Measurements from ENCODE around the gene RNF11.

RNF11 gene

DNA sequence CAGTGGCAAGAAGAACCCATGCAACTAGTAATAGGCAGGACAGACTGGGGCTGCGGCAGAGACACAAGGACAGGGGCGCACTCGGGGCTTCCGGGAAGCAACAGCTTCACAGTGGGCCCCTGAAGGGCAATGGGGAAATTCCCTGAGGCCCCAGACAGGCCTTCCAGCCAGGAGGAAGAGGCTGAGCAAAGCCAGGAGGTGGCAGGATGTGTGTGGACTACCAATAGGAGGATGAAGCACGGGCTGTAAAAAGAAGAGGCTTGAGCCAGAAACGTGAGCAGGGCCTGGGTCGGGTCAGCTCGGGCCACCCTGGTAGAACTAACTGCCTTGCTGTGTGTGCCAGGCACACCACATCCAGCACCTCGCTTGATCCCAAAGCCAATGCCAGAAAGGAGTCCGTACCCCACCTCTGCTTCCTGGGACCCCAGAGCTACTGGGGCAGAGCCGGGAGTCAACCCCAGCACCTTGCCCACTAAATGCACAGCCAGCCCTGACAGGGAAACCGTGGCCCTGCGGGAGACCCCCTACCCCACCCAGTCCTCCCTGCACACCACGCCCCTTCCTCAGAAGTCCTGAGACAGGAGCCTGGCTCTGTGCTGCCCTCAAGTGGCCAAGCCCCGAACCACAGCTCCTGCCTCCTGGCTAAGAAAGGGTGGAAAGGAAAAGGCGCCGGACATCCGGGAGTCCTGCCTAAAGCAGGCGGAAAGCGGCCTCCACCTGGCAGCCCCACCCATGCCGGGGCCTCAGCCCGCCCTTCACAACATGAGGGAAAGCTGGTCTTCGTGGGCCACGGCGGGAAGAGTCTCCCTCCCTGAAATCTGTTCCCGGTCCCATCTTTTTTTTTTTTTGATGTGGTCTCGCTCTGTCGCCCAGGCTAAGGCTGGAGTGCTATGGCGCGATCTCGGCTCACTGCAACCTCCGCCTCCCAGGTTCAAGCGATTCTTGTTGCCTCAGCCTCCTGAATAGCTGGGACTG, 60.6 kb downstream of the RNF11 start:
- Histone ChIP-seq H3K36me3 (ENCODE audit: control insufficient read depth, insufficient read depth, low read length) (no peaks in the 10 kb centered on the region), H3K9ac (ENCODE audit: low read length) (no peak overlapping the region), H3K9me3 (ENCODE audit: control insufficient read depth, insufficient read depth, low read depth, low read length) (no peaks in the 10 kb centered on the region), H3K27ac (ENCODE audit: low read depth, low read length) (no peak overlapping the region), H3K4me1 (ENCODE audit: control insufficient read depth, insufficient read depth, low read length) (peaks cover 9% of the 10 kb centered on the region), H3K27me3 (ENCODE audit: control insufficient read depth, insufficient read depth, low read length) (no peaks in the 10 kb centered on the region), H3K4me3 (ENCODE audit: low read depth, low read length) (no peak overlapping the region)

DNA sequence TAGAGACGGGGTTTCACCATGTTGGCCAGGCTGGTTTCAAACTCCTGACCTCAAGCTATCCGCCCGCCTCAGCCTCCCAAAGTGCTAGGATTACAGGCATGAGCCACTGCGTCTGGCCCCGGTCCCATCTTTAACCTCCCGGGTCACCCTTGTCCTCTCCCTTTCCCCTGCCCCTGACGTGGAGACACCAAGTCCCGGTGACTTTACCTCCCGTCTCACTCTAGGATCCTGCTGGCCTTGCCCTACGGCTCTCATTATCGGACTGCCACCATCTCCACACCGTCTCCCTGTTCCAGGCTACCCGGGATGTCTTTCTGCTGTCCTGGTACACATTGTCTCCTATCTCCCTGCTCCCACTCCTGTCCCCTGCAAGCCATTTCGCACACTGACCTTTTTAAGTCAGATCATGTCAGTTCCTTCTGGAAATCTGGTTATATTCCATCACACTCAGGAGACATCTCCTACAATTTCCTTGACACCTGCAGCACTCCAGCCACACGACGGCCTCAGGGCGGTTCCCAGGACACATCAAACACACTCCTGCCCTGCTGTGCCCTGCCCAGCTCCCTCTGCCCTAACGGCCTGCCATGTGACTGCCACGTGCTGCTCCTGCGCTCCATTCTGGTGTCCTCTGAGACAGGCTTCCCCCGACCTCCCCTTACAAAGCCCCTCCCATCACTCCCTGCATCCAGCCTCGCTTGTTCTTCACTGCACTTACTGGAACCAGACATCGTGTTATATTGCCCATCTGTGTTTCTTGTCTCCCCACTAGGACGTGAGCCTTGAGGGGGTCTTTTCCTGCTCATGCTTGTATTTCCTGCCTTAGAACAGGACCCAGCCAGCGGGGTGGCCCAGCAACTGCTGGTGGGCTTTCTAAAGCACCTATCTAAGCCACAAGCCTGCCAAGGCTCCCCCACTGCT, 61.6 kb downstream of the RNF11 start:
- no peak overlapping the region for H3K4me3 ChIP-seq (ENCODE audit: low read depth, low read length)

DNA sequence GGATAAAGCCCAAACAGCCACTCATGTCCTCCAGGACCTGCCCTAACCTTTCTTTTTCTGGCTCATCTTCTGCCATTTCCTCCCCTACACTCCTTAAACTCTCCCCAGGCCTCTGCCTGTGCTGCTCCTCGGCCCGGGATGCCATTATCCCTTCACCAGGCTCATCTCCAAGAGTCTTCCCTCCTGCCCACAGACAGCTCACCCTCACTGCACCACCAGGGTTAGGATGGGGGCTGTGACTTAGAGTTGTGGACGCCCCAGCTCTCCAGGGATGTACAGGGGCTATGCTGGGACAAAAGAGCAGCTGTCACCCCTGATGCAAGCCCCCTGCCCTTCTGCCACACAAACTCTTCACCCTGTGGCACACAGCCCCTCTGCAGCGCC, 62.2 kb downstream of the RNF11 start:
- Histone ChIP-seq H3K4me1 (ENCODE audit: control insufficient read depth, insufficient read depth, low read length) (peaks cover 9% of the 10 kb centered on the region), H3K27ac (ENCODE audit: low read depth, low read length) (no peak overlapping the region), H3K36me3 (ENCODE audit: control insufficient read depth, insufficient read depth, low read length) (no peaks in the 10 kb centered on the region), H3K4me3 (ENCODE audit: low read depth, low read length) (no peak overlapping the region), H3K9me3 (ENCODE audit: control insufficient read depth, insufficient read depth, low read depth, low read length) (no peaks in the 10 kb centered on the region), H3K27me3 (ENCODE audit: control insufficient read depth, insufficient read depth, low read length) (no peaks in the 10 kb centered on the region), H3K9ac (ENCODE audit: low read length) (no peak overlapping the region)

More for the DNA sequence above, 61.6 kb downstream of the RNF11 start:
- Histone ChIP-seq H3K27me3 (ENCODE audit: control insufficient read depth, insufficient read depth, low read length) (no peaks in the 10 kb centered on the region), H3K4me1 (ENCODE audit: control insufficient read depth, insufficient read depth, low read length) (peaks cover 9% of the 10 kb centered on the region), H3K9ac (ENCODE audit: low read length) (no peak overlapping the region), H3K9me3 (ENCODE audit: control insufficient read depth, insufficient read depth, low read depth, low read length) (no peaks in the 10 kb centered on the region), H3K36me3 (ENCODE audit: control insufficient read depth, insufficient read depth, low read length) (no peaks in the 10 kb centered on the region), H3K27ac (ENCODE audit: low read depth, low read length) (no peak overlapping the region)

DNA sequence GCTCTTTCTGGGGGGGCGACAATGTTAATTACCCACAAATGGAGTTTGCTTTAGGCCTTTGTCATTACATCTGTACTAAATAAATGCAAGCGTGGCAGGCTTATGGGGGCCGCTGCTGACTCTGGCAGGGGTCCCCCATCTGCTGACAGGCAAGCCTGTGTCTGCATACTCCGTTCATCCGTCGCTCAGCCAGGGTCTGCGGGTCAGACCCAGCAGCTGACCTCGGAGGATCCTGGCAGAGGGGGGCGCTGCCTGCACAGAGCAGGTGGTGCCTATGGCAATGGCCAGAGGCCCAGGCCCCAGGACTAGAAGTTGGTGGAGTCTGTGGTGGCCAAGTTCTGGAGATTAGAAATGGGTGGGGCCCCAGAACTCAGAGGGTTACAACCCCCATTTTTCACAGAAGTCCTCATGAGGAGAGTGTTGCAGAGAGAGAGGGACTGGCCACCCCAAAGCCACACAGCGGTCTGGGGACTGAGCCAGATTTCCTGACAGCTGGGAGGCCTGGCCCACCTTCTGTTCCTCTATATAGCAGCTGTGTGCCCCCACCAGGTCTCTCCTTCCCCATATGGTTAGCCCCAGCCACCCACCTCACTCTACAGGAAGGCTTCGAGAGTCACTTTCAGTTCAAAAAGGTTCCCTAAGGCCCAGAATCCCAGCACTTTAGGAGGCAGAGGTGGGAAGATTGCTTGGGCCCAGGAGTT, 63.3 kb downstream of the RNF11 start:
- Histone ChIP-seq H3K9me3 (ENCODE audit: control insufficient read depth, insufficient read depth, low read depth, low read length) (no peaks in the 10 kb centered on the region), H3K36me3 (ENCODE audit: control insufficient read depth, insufficient read depth, low read length) (no peaks in the 10 kb centered on the region), H3K4me3 (ENCODE audit: low read depth, low read length) (no peak overlapping the region), H3K27ac (ENCODE audit: low read depth, low read length) (no peak overlapping the region), H3K4me1 (ENCODE audit: control insufficient read depth, insufficient read depth, low read length) (peaks cover 9% of the 10 kb centered on the region), H3K9ac (ENCODE audit: low read length) (no peak overlapping the region), H3K27me3 (ENCODE audit: control insufficient read depth, insufficient read depth, low read length) (no peaks in the 10 kb centered on the region)

DNA sequence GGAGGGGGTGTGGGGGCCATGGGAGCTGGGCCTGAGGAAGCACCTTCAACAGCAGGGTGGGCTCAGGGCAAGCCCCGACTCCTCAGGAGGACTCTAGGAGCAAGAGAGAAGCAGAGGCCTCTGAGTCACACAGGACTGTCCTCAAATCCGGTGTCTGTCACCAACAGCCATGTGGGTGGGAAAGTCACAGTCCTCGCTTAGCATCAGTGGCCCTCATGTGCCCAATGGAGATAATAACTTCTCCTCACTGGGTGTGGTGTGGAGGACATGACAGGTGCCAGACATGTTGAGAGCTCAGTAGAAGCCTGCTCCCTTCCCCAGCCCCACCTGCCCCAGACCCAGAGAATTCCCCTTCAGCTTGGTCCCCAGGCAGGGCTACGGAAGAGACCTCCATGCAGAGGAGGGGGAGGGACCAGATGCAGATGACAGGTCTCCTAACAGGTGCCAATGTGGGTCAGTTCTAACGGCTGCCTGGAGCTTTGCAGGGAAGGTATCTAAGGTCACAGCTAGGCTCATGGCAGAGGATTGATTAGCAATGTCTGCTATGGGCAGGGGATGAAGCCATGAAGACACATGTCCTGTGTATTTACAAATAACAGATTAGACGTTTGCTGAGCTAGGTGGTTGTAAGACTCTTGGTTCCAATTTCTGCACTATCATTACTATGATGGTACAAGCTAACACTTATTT, 64.1 kb downstream of the RNF11 start:
- Histone ChIP-seq H3K4me1 (ENCODE audit: control insufficient read depth, insufficient read depth, low read length) (peaks cover 9% of the 10 kb centered on the region), H3K9me3 (ENCODE audit: control insufficient read depth, insufficient read depth, low read depth, low read length) (no peaks in the 10 kb centered on the region), H3K36me3 (ENCODE audit: control insufficient read depth, insufficient read depth, low read length) (no peaks in the 10 kb centered on the region), H3K27ac (ENCODE audit: low read depth, low read length) (no peak overlapping the region), H3K27me3 (ENCODE audit: control insufficient read depth, insufficient read depth, low read length) (no peaks in the 10 kb centered on the region), H3K4me3 (ENCODE audit: low read depth, low read length) (no peak overlapping the region), H3K9ac (ENCODE audit: low read length) (no peak overlapping the region)

DNA sequence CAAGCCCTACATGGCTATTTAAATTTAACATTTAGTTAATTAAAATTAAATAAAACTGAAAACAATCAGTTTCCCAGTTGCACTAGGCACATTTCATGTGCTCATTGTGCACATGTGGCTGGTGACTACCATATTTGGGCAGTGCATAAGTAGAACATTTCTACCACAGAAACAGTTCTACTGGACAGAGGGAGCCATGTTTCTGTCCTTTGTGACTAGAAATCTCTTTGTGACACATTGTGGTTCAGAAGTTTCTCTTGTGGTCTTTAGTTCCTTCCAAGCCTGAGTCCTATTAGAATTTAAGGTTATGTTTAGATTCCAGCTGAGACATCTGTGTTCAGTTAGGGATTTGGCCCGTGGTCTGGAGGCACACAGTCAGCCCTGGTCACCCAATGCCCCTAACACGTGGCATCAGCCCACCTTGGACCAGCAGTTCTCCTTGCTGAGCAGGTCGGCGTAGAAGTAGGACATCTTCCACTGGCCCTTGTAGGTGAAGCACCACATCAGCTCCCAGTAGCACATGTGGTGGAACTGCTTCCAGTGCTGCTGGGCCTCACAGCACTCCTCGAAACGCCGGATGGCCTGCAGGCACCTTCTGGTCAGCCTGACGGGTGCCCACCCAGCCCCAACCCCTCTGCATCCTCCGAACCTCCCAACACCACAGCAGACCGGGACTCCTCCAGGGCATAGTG, 65.2 kb downstream of the RNF11 start:
- H3K36me3 ChIP-seq (ENCODE audit: control insufficient read depth, insufficient read depth, low read length): no peaks in the 10 kb centered on the region
- no peaks in the 10 kb centered on the region for H3K9me3 ChIP-seq (ENCODE audit: control insufficient read depth, insufficient read depth, low read depth, low read length)
- no peak overlapping the region for H3K9ac ChIP-seq (ENCODE audit: low read length)
- H3K4me3 ChIP-seq (ENCODE audit: low read depth, low read length): no peak overlapping the region
- no peak overlapping the region for H3K27ac ChIP-seq (ENCODE audit: low read depth, low read length)
- peaks cover 8% of the 10 kb centered on the region for H3K4me1 ChIP-seq (ENCODE audit: control insufficient read depth, insufficient read depth, low read length)
- H3K27me3 ChIP-seq (ENCODE audit: control insufficient read depth, insufficient read depth, low read length): no peaks in the 10 kb centered on the region

DNA sequence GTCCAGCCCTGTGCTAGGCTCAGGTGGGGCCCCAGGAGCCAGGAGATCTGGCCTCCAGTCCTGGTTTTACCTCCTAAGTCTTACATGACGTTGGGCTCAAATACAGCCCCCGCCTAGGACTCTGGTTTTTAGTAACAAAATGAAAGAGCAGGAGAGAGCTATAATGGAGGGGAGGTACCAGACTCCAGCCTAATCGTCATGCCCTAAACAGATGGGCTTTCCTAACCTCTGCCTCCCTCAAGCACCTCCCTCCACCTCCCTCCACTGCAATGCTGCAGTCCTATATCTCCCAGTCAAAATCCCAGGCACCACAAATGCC, 65.7 kb downstream of the RNF11 start:
- Histone ChIP-seq H3K9me3 (ENCODE audit: control insufficient read depth, insufficient read depth, low read depth, low read length) (no peaks in the 10 kb centered on the region), H3K27me3 (ENCODE audit: control insufficient read depth, insufficient read depth, low read length) (no peaks in the 10 kb centered on the region), H3K4me3 (ENCODE audit: low read depth, low read length) (no peak overlapping the region), H3K27ac (ENCODE audit: low read depth, low read length) (no peak overlapping the region), H3K4me1 (ENCODE audit: control insufficient read depth, insufficient read depth, low read length) (peaks cover 4% of the 10 kb centered on the region; the same call in 1 of the 2 replicates), H3K9ac (ENCODE audit: low read length) (no peak overlapping the region), H3K36me3 (ENCODE audit: control insufficient read depth, insufficient read depth, low read length) (no peaks in the 10 kb centered on the region)

DNA sequence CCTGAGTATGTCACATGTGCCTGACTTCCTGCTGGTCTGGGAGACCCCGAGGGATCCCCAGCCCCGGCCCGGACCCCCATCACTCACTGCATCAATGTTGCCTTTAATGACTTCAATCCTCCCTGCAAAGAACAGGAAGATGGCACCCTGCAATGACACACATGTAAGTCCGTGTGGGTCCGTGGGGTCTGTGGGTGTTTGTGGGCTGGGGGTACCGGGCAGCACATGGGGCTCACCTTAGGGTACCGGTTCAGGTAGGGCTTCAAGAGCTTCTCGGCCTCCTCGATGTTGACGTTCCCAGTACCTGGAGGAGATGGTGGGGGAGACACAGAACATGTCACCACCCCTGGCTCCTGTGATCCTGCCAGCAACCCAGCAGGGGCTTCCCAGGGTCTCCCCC, 66.2 kb downstream of the RNF11 start:
- no peaks in the 10 kb centered on the region for H3K27me3 ChIP-seq (ENCODE audit: control insufficient read depth, insufficient read depth, low read length)
- H3K27ac ChIP-seq (ENCODE audit: low read depth, low read length): no peak overlapping the region
- no peak overlapping the region for H3K4me3 ChIP-seq (ENCODE audit: low read depth, low read length)
- no peaks in the 10 kb centered on the region for H3K36me3 ChIP-seq (ENCODE audit: control insufficient read depth, insufficient read depth, low read length)
- peaks cover 4% of the 10 kb centered on the region; the same call in 1 of the 2 replicates for H3K4me1 ChIP-seq (ENCODE audit: control insufficient read depth, insufficient read depth, low read length)
- no peak overlapping the region for H3K9ac ChIP-seq (ENCODE audit: low read length)
- no peaks in the 10 kb centered on the region for H3K9me3 ChIP-seq (ENCODE audit: control insufficient read depth, insufficient read depth, low read depth, low read length)

DNA sequence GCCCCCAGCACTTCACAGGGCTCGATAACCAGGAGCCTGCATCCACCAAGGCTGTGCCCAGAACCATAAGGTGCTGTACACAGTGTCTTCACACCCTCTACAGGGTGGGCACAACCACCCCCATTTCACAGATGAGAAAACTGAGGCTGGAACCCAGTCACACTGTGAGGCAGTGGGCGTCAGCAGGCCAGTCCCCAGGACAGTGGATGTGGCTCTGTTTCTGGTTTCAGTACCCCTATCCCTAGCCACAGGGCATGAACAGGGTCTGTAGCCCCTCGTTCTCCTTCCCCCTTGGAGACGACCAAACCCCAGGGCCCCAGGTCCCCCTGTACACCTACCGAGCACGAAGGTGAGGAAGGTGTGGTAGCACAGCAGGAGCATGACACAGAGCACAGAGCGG, 66.7 kb downstream of the RNF11 start:
- Histone ChIP-seq H3K36me3 (ENCODE audit: control insufficient read depth, insufficient read depth, low read length) (no peaks in the 10 kb centered on the region), H3K4me1 (ENCODE audit: control insufficient read depth, insufficient read depth, low read length) (peaks cover 4% of the 10 kb centered on the region; the same call in 1 of the 2 replicates), H3K9ac (ENCODE audit: low read length) (no peak overlapping the region), H3K9me3 (ENCODE audit: control insufficient read depth, insufficient read depth, low read depth, low read length) (no peaks in the 10 kb centered on the region), H3K4me3 (ENCODE audit: low read depth, low read length) (no peak overlapping the region), H3K27ac (ENCODE audit: low read depth, low read length) (no peak overlapping the region), H3K27me3 (ENCODE audit: control insufficient read depth, insufficient read depth, low read length) (no peaks in the 10 kb centered on the region)

DNA sequence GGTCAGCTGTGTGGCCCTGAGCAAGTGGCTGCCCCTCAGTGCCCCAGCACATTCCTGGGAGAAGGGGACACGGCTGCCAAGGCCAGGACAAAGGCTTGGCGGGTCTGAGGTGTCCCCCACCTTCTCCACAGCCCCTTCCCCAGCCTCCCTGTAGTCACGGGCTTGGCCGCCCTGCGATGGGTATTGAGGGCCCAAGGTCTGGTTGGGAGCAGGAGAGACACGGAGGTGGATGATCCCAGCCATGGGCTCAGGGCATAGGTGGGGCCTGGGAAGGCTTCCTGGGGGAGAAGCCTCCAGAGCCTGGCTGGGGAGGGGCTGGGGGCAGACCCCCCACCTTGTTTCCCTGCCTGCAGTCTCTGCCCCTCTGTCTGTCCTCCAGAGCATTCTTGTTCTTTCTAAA, 67.2 kb downstream of the RNF11 start:
- no peak overlapping the region for H3K27ac ChIP-seq (ENCODE audit: low read depth, low read length)
- no peaks in the 10 kb centered on the region for H3K36me3 ChIP-seq (ENCODE audit: control insufficient read depth, insufficient read depth, low read length)
- peaks cover 4% of the 10 kb centered on the region; the same call in 1 of the 2 replicates for H3K4me1 ChIP-seq (ENCODE audit: control insufficient read depth, insufficient read depth, low read length)
- no peak overlapping the region for H3K9ac ChIP-seq (ENCODE audit: low read length)
- H3K4me3 ChIP-seq (ENCODE audit: low read depth, low read length): no peak overlapping the region
- no peaks in the 10 kb centered on the region for H3K27me3 ChIP-seq (ENCODE audit: control insufficient read depth, insufficient read depth, low read length)
- H3K9me3 ChIP-seq (ENCODE audit: control insufficient read depth, insufficient read depth, low read depth, low read length): no peaks in the 10 kb centered on the region

Measured in HUES6 (cell line).